Activated CD8-positive, alpha-beta memory T cell treated with anti-CD3 and anti-CD28 coated beads, Interleukin-2, amount 10 ng/mL, durations not matched to agents 7 days and 5 days (primary cell): ENCODE results near the gene POLR2B. TPM values are rescaled to one million over a fixed set of nuclear protein-coding genes. Genes with fewer than 3 reads are reported as not detected.

Experiments
- ATAC-seq: fragments of 150-1000 bp; cut with Tn5 transposase; one replicate; pipeline ENCODE4 v1.10.0; 2021; ENCODE audit warnings: moderate library complexity
- CTCF ChIA-PET: fragments of 350-600 bp; sonication (Branson Sonifier 250); formaldehyde crosslinking; loops from one replicate; lab custom pipeline; 2021; ENCODE audit warnings: antibody characterized with exemption; lab: Charles Lee
- DNase-seq: peaks from one replicate; pipeline ENCODE4 v3.0.0-alpha.2; 2020
- H3K27ac Mint-ChIP-seq: one replicate; pipeline ENCODE4 v1.8.0; 2021; ENCODE audit warnings: mild to moderate bottlenecking, mixed read lengths
- H3K27me3 Mint-ChIP-seq: one replicate; pipeline ENCODE4 v1.8.0; 2021; ENCODE audit warnings: mixed read lengths
- H3K36me3 Mint-ChIP-seq: one replicate; pipeline ENCODE4 v1.8.0; 2021; ENCODE audit warnings: mild to moderate bottlenecking, mixed read lengths
- H3K4me1 Mint-ChIP-seq: one replicate; pipeline ENCODE4 v1.8.0; 2021; ENCODE audit warnings: mixed read lengths
- H3K4me3 Mint-ChIP-seq: one replicate; pipeline ENCODE4 v1.8.0; 2021; ENCODE audit warnings: mild to moderate bottlenecking, moderate library complexity, mixed read lengths
- H3K9me3 Mint-ChIP-seq: one replicate; pipeline ENCODE4 v1.8.0; 2022; ENCODE audit warnings: low read depth, mixed read lengths
- total RNA-seq, 2 experiments: library from RNA; stranded (reverse); gene quantifications; one replicate each; pipeline ENCODE4 v1.2.3, GENCODE V29; 2021

Gene POLR2B
- total RNA-seq, 2 experiments from 2014 or later, result 121 to 137 TPM

DNA sequence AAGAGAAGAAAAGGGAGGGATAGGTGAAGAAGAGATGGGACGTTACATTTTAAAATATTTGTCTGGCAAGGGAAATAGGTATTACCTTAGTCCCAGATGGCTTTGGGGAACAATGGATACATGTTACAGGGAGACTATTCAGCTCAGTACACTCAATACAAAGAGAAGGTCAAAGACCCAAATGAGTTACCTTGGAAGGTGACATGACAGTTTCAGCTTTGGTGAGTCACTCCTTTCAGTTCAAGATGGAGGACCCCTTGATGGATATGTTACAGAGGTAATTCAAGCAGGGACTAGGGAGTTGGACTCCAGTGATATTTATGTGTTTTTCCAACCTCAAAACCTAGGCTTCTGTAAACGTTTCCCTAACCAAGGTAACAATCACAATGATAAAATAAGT lies 6.3 kb upstream of the POLR2B start:
- peak overlapping the region; percentile 30 for H3K27ac Mint-ChIP-seq
- H3K9me3 Mint-ChIP-seq, result peaks cover 9% of the 10 kb centered on the region
- CTCF ChIA-PET, result interaction anchor here (0.8 to 1.3 kb wide), 2 partner anchors 9 to 12 kb away, joined by 3 read pairs; no protein-coding TSS in a partner anchor
- peaks cover 64% of the 10 kb centered on the region for H3K36me3 Mint-ChIP-seq
- peaks cover 41% of the 10 kb centered on the region for H3K4me1 Mint-ChIP-seq
- no peak for ATAC-seq
- no peak overlapping the region for H3K4me3 Mint-ChIP-seq
- DNase-seq, result no peak
- no peaks in the 10 kb centered on the region for H3K27me3 Mint-ChIP-seq

DNA sequence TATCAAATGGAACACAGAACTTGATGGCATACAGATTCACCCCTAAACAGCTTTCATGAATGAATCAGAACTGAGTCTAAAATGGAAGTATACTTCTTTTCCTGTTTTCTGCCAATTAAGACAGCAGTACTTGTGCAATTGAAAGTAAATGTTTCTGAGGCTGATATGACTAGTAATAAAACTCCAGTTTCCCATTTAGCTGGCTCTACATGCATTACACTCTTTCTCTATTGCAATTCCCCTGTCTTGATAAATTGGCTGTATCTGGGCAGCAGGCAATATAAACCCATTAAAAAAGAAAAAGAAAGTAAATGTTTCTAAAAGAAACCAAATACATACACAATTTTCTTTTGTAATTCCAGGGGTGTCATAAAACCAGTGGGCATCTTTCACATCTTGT lies 5.9 kb upstream of the POLR2B start:
- CTCF ChIA-PET, result interaction anchor here (1.3 kb wide), 1 partner anchor 13 kb away, joined by 3 read pairs; no protein-coding TSS in a partner anchor
- Mint-ChIP-seq H3K9me3 (peaks cover 9% of the 10 kb centered on the region), H3K27me3 (no peaks in the 10 kb centered on the region), H3K27ac (peak overlapping the region; percentile 30), H3K36me3 (peaks cover 61% of the 10 kb centered on the region), H3K4me1 (peaks cover 41% of the 10 kb centered on the region), H3K4me3 (no peak overlapping the region)
- ATAC-seq (no peak), DNase-seq (no peak)

DNA sequence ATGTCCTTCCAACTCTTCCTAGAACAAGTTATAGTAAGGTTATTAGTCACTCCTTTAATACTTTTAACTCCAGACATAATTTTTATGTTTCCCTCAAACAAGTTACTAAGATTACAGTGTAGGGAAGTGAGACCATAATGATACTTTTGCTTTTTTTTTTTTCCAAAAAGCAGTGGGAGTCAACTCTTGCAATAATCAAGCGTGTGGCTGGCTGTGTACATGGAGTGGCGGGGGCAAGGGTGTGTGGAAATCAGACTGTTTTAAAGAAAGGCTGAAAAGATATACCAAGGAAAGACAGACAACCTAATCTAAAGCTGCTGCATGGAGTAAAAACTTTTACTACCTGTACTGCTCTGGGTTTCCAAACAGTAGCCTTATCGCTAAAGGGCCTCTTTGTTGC lies 5.4 kb upstream of the POLR2B start:
- peaks cover 61% of the 10 kb centered on the region for H3K36me3 Mint-ChIP-seq
- H3K4me3 Mint-ChIP-seq, result no peak overlapping the region

DNA sequence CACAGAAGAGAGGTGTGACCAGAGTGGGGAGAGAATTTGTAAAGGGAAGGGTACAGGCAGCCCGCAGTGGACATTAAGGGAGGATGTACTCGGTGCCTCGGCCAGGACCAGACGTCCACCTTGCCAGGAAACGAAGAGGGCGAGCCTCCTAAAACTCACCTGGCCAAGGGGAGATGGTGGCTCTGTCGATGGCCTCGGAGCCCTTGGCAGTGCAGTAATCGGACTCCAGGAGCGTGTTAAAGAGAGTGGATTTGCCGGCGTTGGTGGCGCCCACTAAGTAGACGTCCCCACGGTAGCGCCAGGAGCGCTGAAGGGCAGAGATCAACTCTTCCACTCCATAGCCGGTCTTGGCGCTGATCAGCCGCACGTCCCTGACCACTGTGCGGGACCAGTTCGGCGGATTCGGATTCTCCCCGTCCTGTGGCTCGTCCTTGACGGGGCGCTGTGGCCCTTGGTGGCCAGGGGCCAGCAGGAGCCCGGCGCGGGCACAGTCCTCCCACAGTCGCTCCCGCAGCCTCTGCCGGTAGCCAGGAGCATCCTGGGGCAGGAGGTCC lies 2.3 kb upstream of the POLR2B start:
- Mint-ChIP-seq H3K27me3 (no peaks in the 10 kb centered on the region), H3K36me3 (peaks cover 51% of the 10 kb centered on the region), H3K4me3 (peak overlapping the region; percentile 98), H3K4me1 (peaks cover 52% of the 10 kb centered on the region), H3K9me3 (peaks cover 9% of the 10 kb centered on the region), H3K27ac (peak overlapping the region; percentile 44)
- ATAC-seq (no peak), DNase-seq (no peak)
- CTCF ChIA-PET, result interaction anchor here (0.6 to 4.8 kb wide), 5 partner anchors 10 to 286 kb away, joined by 3 to 32 read pairs (median 10); partner anchors contain the start of gene REST

More for the DNA sequence above, 5.4 kb upstream of the POLR2B start:
- CTCF ChIA-PET, result interaction anchor here (0.7 to 1.3 kb wide), 2 partner anchors 13 to 56 kb away, joined by 3 read pairs; no protein-coding TSS in a partner anchor
- Mint-ChIP-seq H3K4me1 (peaks cover 41% of the 10 kb centered on the region), H3K27ac (no peak overlapping the region), H3K27me3 (no peaks in the 10 kb centered on the region), H3K9me3 (peaks cover 9% of the 10 kb centered on the region)
- ATAC-seq, result no peak
- no peak for DNase-seq

DNA sequence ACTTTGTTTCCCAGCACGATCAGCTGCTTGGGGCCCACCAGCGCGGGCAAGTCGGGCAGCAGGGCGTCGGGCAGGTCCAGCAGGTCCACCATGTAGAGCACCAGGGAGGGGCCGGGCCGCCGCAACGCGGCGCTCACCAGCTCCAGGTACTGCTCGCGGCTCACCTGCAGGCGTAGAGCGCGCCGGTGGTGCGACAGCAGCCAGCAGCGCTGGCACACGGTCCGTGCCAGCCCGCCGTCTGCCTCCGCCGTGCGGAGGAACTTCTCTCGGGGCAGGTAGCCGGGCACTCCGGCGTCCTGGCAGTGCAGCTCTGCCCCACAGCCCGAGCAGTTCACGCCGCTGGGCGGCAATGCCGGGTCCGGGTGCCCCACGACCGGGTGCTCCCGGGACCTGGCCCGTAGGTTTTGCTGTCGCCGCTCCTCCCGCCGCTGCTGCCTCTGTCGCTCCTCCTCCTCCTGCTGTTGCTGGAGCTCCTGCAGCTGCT lies 1.8 kb upstream of the POLR2B start:
- CTCF ChIA-PET, result interaction anchor here (1.2 to 4.8 kb wide), 5 partner anchors 10 to 590 kb away, joined by 3 to 32 read pairs (median 10); partner anchors contain the start of genes AASDH and REST
- Mint-ChIP-seq H3K27ac (peak overlapping the region; percentile 99), H3K27me3 (no peaks in the 10 kb centered on the region), H3K9me3 (peaks cover 9% of the 10 kb centered on the region), H3K4me3 (peak overlapping the region; percentile 98), H3K4me1 (peaks cover 53% of the 10 kb centered on the region), H3K36me3 (peaks cover 52% of the 10 kb centered on the region)
- DNase-seq (peak; percentile 61), ATAC-seq (peak; percentile 31)

DNA sequence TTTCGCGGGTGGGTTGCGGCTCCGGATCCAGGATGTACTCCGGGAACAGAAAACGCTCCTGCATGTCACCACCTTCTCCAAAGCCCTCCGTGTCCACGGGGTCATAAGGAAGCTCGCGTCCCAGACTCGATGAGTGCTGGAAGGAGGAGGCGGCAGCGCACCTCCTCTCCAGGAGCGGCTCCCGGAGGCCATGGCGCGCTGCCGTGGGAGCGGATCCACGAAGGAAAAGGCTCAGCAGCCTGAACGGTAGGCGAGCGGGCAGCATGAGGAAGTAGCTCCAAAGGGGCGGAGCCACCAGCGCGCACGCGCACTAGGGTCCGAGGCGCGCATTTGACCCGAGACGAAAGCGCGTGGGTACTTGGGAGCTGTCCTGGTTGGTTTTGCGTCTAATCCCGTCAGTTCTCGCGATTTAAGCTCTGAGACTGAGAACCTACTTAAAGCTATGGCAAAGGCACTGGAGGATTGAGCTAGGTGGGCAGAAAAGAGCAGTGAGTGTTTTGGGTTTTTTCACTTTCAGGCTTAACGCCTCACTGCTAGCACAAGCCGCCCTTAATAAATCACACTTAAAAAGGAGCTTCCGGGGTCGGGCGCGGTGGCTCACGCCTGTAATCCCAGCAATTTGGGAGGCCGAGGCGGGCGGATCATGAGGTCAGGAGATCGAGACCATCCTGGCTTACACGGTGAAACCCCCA lies 1.2 kb upstream of the POLR2B start, which contains the start of gene NOA1:
NOA1 (minus strand) TSS at position 286 of the 692 bp plus-strand sequence; CDS start at position 265, 21 bp downstream.
- ATAC-seq (peak; percentile 83), DNase-seq (peak; percentile 99)
- Mint-ChIP-seq H3K4me1 (peaks cover 51% of the 10 kb centered on the region), H3K36me3 (peaks cover 49% of the 10 kb centered on the region), H3K27ac (peak within 1 kb of the TSS; percentile 99), H3K27me3 (no peaks in the 10 kb centered on the region), H3K9me3 (peaks cover 6% of the 10 kb centered on the region), H3K4me3 (peak within 1 kb of the TSS; percentile 98)
- CTCF ChIA-PET, result interaction anchor here (0.7 to 4.8 kb wide), 10 partner anchors 11 to 590 kb away, joined by 3 to 32 read pairs (median 4); partner anchors contain the start of genes AASDH, PAICS, PPAT and REST

DNA sequence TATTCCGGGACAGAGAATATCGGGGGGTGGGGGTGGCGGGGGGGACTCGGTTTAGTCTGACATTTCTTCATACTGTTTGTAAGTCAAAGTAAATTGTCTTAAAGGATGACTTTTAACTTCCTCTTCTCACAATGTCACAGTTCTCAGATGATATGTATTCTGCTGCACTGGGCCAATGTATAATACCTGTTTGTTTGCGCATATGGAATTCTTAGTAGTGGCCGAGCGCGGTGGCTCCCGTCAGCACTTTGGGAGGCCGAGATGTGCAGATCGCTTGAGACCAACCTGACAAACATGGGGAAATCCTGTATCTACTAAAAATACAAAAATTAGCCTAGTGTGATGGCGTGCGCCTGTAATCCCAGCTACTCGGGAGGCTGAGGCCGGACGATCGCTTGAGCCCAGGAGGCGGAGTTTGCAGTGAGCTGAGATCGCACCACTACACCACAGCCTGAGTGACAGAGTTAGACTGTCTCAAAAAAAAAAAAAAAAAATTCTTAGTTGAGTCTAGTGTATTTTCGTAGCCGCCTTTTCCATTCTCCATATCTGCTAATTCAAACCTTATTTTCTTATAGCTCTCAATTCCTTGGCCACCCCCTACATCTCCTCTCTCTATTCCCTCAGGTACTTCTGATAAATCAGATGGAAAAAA lies 851 bp downstream of the POLR2B start:
- peak; percentile 85 for DNase-seq
- no peaks in the 10 kb centered on the region for H3K27me3 Mint-ChIP-seq
- H3K4me1 Mint-ChIP-seq, result peaks cover 50% of the 10 kb centered on the region

DNA sequence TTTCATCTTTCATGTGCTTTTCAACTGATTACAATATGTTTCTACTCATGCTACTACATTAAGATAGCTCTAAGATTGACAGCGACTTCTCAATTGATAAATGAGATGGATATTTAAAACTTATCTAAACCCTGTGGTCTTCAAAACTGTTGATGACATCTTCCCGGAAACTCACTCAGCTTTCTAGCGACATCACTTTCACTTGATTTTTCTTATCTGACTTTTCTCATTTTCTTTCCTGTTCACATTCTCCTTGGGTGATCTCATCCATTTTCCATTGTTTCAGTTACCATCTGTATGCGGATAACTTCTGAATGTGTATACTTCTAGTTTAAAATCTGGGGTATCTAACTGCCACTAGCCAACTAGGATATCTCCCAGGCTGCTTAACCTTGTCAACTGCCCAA lies 3.1 kb downstream of the POLR2B start:
- H3K4me1 Mint-ChIP-seq, result peaks cover 45% of the 10 kb centered on the region
- H3K27ac Mint-ChIP-seq, result peak overlapping the region; percentile 78
- DNase-seq, result no peak
- CTCF ChIA-PET, result interaction anchor here (1.5 kb wide), 1 partner anchor 9 kb away, joined by 9 read pairs; no protein-coding TSS in a partner anchor
- no peaks in the 10 kb centered on the region for H3K27me3 Mint-ChIP-seq
- no peak for ATAC-seq
- peak overlapping the region; percentile 59 for H3K4me3 Mint-ChIP-seq
- peaks cover 47% of the 10 kb centered on the region for H3K36me3 Mint-ChIP-seq
- H3K9me3 Mint-ChIP-seq, result no peaks in the 10 kb centered on the region

More for the DNA sequence above, 851 bp downstream of the POLR2B start:
- CTCF ChIA-PET, result interaction anchor here (0.7 to 4.8 kb wide), 6 partner anchors 12 to 1031 kb away, joined by 3 to 32 read pairs (median 4); partner anchors contain the start of genes CEP135, PAICS and PPAT
- Mint-ChIP-seq H3K27ac (peak overlapping the region; percentile 99), H3K9me3 (no peaks in the 10 kb centered on the region), H3K36me3 (peaks cover 41% of the 10 kb centered on the region), H3K4me3 (peak overlapping the region; percentile 98)
- ATAC-seq, result peak; percentile 13

DNA sequence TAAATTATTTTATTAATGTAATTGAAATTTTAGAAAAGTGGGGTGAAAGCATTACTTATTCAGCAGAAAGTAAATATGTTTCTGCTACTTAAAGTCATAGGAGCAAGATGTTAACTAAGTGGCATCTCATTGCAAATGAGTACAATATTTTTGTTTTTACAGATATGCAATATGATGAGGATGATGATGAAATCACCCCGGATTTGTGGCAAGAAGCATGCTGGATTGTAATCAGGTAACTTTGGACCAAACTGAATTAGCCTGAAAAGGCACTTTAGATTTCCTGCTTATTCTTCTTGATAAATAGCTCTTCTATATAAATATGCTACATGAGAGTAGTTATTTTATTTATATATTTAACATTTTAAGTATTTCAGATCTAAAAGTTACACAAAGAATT lies 7.5 kb downstream of the POLR2B start:
- ATAC-seq, result no peak
- DNase-seq, result no peak
- H3K4me1 Mint-ChIP-seq, result peaks cover 39% of the 10 kb centered on the region
- CTCF ChIA-PET, result no interaction called here
- no peak overlapping the region for H3K4me3 Mint-ChIP-seq
- H3K27me3 Mint-ChIP-seq, result no peaks in the 10 kb centered on the region
- H3K27ac Mint-ChIP-seq, result no peak overlapping the region
- H3K9me3 Mint-ChIP-seq, result no peaks in the 10 kb centered on the region
- H3K36me3 Mint-ChIP-seq, result peaks cover 68% of the 10 kb centered on the region

DNA sequence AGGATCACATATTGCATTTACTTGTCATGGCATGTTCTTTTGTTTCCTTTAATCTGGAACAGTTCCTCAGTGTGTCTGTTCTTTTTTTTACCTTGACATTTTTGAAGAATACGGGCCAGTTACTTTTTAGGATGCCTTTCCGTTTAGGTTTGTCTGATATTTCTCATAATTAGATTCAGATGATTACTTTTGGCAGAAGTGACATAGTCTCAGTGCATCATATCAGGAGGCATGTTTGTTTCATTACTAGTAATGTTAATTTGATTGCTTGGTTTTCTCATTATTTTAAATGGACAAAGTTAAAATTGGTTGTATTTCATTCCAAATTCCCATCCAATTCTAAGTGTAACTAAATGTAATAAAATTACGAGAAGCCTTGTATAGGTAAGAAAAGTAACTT lies 8.3 kb downstream of the POLR2B start:
- no peak for ATAC-seq
- Mint-ChIP-seq H3K27me3 (no peaks in the 10 kb centered on the region), H3K9me3 (no peaks in the 10 kb centered on the region), H3K36me3 (peaks cover 68% of the 10 kb centered on the region), H3K27ac (no peak overlapping the region), H3K4me1 (peaks cover 34% of the 10 kb centered on the region), H3K4me3 (no peak overlapping the region)
- DNase-seq, result no peak
- CTCF ChIA-PET, result interaction anchor here (0.8 kb wide), 1 partner anchor 22 kb away, joined by 3 read pairs; no protein-coding TSS in a partner anchor

DNA sequence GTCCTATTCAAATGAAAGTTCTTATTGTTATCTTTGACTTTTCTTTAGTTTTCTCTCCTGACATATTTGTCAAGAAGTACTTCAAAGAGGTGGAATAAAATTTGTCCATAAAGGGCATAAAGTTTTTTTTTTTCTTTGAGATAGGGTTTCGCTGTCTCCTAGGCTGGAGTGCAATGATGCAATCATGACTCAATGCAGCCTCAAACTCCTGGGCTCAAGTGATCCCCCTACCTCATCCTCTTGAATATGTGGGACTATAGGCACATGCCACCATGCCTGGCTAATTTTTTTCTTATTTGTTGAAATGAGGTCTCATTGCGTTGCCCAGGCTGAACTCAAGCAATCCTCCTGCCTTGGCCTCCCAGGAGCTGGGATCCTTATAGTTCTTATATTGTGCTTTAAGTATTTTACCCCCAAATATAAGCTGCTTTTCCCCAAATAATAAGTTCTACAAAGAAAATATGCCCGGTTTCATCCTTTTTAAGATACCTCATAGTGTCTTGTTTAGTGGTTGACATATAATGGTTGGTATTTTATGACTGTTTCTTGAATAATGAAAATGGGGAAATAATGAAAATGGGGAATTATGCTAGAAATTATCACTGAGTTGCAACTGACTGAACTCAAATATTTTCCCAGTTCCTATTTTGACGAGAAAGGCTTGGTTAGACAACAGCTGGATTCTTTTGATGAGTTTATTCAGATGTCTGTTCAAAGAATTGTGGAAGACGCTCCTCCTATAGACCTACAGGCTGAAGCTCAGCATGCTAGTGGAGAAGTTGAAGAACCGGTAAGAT lies 11.6 kb downstream of the POLR2B start:
- H3K27ac Mint-ChIP-seq, result no peak overlapping the region
- no peak overlapping the region for H3K4me3 Mint-ChIP-seq
- CTCF ChIA-PET, result interaction anchor here (1.1 to 2.3 kb wide), 2 partner anchors 8 to 12 kb away, joined by 4 to 9 read pairs; partner anchors contain the start of gene NOA1
- no peaks in the 10 kb centered on the region for H3K9me3 Mint-ChIP-seq
- H3K27me3 Mint-ChIP-seq, result no peaks in the 10 kb centered on the region
- ATAC-seq, result no peak
- peaks cover 18% of the 10 kb centered on the region for H3K4me1 Mint-ChIP-seq
- DNase-seq, result no peak
- peaks cover 72% of the 10 kb centered on the region for H3K36me3 Mint-ChIP-seq

DNA sequence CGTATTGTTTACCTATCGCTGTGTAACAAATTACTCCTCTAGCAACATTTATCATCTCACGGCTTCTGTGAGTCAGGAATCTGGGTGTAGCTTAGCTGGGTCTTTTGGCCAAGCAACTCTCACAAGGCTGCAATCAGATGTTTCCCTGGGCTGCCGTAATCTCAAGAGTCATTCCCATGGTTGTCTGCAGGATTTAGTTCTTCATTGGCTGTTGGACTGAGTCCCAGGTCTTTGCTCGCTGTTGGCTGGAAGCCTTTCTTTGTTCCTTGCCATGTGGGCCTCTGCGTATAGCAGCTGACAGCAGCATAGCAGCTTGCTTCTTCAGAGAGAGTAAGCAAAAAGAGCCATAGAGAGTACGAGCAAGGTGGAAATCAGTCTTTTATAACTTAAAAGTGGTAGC lies 16.8 kb downstream of the POLR2B start:
- H3K36me3 Mint-ChIP-seq, result peaks cover 63% of the 10 kb centered on the region
- ATAC-seq, result no peak
- no peak overlapping the region for H3K27ac Mint-ChIP-seq
- no peaks in the 10 kb centered on the region for H3K9me3 Mint-ChIP-seq
- no peaks in the 10 kb centered on the region for H3K27me3 Mint-ChIP-seq
- no peak for DNase-seq
- CTCF ChIA-PET, result interaction anchor here (2.0 kb wide), 1 partner anchor 35 kb away, joined by 6 read pairs; no protein-coding TSS in a partner anchor
- no peak overlapping the region for H3K4me3 Mint-ChIP-seq
- H3K4me1 Mint-ChIP-seq, result peaks cover 2% of the 10 kb centered on the region
